PC-3 (cell line): ENCODE results near the gene RAI2. TPM values are rescaled to one million over a fixed set of nuclear protein-coding genes. Genes with fewer than 3 reads are reported as not detected.

Source experiments
- ATAC-seq: fragments of 200-7000 bp; cut with Tn5 transposase; 2 replicates; pipeline ENCODE4 v1.9.1; 2020; ENCODE audit warnings: mild to moderate bottlenecking, moderate library complexity
- BruUV-seq: library from RNA; stranded (reverse); fragments of 400-500 nt; replicated peaks from 2 replicates; lab custom pipeline; 2021; lab: Mats Ljungman, UMichigan
- CTCF ChIA-PET: fragments of 300-600 bp; sonication (Branson Sonifier 250); formaldehyde crosslinking; loops from one replicate; lab custom pipeline; 2022; ENCODE audit warnings: antibody characterized with exemption; lab: Charles Lee
- POLR2A ChIA-PET: fragments of 300-600 bp; sonication (Branson Sonifier 250); formaldehyde crosslinking; loops from one replicate; lab custom pipeline; 2022; ENCODE audit warnings: antibody characterized with exemption; ENCODE audit not compliant: unreplicated experiment; lab: Charles Lee
- DNase-seq: peaks from one replicate; pipeline ENCODE4 v3.0.0-alpha.2; 2015
- H2AFZ ChIP-seq: fragments of 300-600 bp; sonication (generic); 2 replicates; pipeline ENCODE4 v1.6.0; 2016; ENCODE audit warnings: antibody characterized with exemption, low read length
- H3F3A ChIP-seq: fragments of 300-600 bp; sonication (generic); one replicate; pipeline ENCODE4 v1.6.0; 2017; ENCODE audit warnings: antibody characterized with exemption, low read length, control low read depth, mild to moderate bottlenecking; ENCODE audit not compliant: unreplicated experiment
- H3K27ac ChIP-seq: fragments of 300-600 bp; sonication (generic); 2 replicates; pipeline ENCODE4 v1.5.1; 2016; ENCODE audit warnings: mild to moderate bottlenecking, low read length
- H3K27me3 ChIP-seq: fragments of 300-600 bp; sonication (generic); 2 replicates; pipeline ENCODE4 v1.6.1; 2016; ENCODE audit warnings: low read length, mixed read lengths
- H3K36me3 ChIP-seq: fragments of 300-600 bp; sonication (generic); 2 replicates; pipeline ENCODE4 v1.6.1; 2016; ENCODE audit warnings: low read depth, mixed run types, low read length, mixed read lengths
- H3K4me1 ChIP-seq: fragments of 300-600 bp; sonication (generic); 2 replicates; pipeline ENCODE4 v1.5.1; 2016; ENCODE audit warnings: low read length; ENCODE audit not compliant: insufficient read depth
- H3K4me2 ChIP-seq: fragments of 300-600 bp; sonication (generic); 2 replicates; pipeline ENCODE4 v1.6.0; 2016; ENCODE audit warnings: low read length
- H3K4me3 ChIP-seq: fragments of 300-600 bp; sonication (generic); 2 replicates; pipeline ENCODE4 v1.5.1; 2016; ENCODE audit warnings: mild to moderate bottlenecking, low read length, mixed read lengths
- H3K79me2 ChIP-seq: fragments of 300-600 bp; sonication (generic); 2 replicates; pipeline ENCODE4 v1.6.1; 2017; ENCODE audit warnings: low read length, mixed read lengths
- H3K9ac ChIP-seq: fragments of 300-600 bp; sonication (generic); 2 replicates; pipeline ENCODE4 v1.6.0; 2016; ENCODE audit warnings: mild to moderate bottlenecking, low read length
- H3K9me2 ChIP-seq: fragments of 300-600 bp; sonication (generic); replicated peaks from 2 replicates; pipeline ENCODE4 v1.6.1; 2016; ENCODE audit warnings: mixed run types, low read length, mixed read lengths
- H3K9me3 ChIP-seq: fragments of 300-600 bp; sonication (generic); 2 replicates; pipeline ENCODE4 v1.6.1; 2016; ENCODE audit warnings: low read length, mixed read lengths
- H4K20me1 ChIP-seq: fragments of 300-600 bp; sonication (generic); 2 replicates; pipeline ENCODE4 v1.6.1; 2016; ENCODE audit warnings: low read length, mixed read lengths
- CTCF ChIP-seq: fragments of 300-600 bp; sonication (generic); conservative IDR thresholded peaks from 2 replicates; pipeline ENCODE4 v1.5.1; 2017; ENCODE audit warnings: antibody characterized with exemption, low read depth, mild to moderate bottlenecking, low read length
- EZH2 ChIP-seq: fragments of 300-600 bp; sonication (generic); IDR thresholded peaks from one replicate; pipeline ENCODE4 v1.6.1; 2017; ENCODE audit warnings: antibody characterized with exemption, mild to moderate bottlenecking, low read length; ENCODE audit not compliant: unreplicated experiment
- EZH2phosphoT487 ChIP-seq: fragments of 300-600 bp; sonication (generic); IDR thresholded peaks from 2 replicates; pipeline ENCODE4 v1.6.1; 2018; ENCODE audit warnings: mild to moderate bottlenecking, antibody characterized with exemption, low read length, borderline replicate concordance
- intact Hi-C: fragments of 100-400 bp; cut with micrococcal nuclease; formaldehyde crosslinking; loops from 2 replicates; pipeline ENCODE4 v1.9.0; 2023
- total RNA-seq: library from RNA; depleted of rRNA; stranded (reverse); fragments of >200 nt; gene quantifications from 2 replicates; pipeline ENCODE4 v1.2.3, GENCODE V29; 2014

RAI2 gene
- total RNA-seq, 1 experiment from 2014 or later = 0.66 TPM

DNA sequence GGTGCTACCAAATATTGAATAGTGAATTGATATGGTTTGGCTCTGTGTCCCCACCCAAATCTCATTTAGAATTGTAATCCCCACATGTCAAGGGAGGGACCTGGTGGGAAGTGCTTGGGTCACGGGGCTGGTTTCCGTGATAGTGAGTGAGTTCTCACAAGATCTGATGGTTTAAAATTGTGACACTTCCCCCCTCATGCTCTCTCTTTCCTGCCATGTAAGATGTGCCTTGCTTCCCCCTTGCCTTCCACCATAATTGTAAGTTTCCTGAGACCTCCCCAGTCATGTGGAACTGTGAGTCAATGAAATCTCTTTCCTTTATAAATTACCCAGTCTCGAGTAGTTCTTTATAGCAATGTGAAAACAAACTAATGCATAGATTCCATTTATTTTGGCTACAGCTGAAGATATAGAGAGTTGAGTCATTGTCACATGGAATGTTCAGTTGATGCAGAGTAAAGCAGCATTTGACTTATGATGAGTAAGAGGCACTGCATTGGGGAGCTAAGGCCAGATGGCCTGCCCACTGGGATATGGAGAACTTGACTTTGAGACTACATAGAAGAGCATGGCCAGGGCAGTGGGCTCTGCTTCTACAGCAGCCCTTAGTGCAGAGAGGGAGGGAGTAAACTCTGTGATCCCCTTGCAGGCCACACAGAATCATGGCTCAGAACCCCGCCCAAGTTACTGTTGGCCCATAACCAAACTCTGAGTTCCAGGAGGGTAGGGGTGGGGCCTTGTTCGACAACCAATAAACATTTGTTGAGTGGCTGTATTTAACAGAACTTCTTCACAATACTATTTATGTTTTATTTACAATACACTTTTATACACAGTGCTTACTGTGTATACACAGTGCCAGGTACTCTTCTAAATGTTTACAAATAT lies 34.2 kb downstream of the RAI2 start:
- Histone ChIP-seq H3K27me3 (no peaks in the 10 kb centered on the region), H3K36me3 (no peaks in the 10 kb centered on the region), H3K27ac (no peak overlapping the region), H3K79me2 (no peaks in the 10 kb centered on the region), H3K4me1 (no peaks in the 10 kb centered on the region), H3K4me2 (no peak overlapping the region), H2AFZ (no peak overlapping the region), H4K20me1 (no peaks in the 10 kb centered on the region), H3K9ac (no peak overlapping the region), H3K4me3 (no peak overlapping the region), H3K9me2 (no peaks in the 10 kb centered on the region), H3F3A (no peaks in the 10 kb centered on the region), H3K9me3 (no peaks in the 10 kb centered on the region)
- intact Hi-C loops = no loop called here
- DNase-seq (peak; percentile 34), ATAC-seq (peak; percentile 49)
- CTCF ChIA-PET = no interaction called here
- POLR2A ChIA-PET = no interaction called here
- no TSS peak for BruUV-seq
- TF ChIP-seq EZH2 (no peak), CTCF (no peak)

DNA sequence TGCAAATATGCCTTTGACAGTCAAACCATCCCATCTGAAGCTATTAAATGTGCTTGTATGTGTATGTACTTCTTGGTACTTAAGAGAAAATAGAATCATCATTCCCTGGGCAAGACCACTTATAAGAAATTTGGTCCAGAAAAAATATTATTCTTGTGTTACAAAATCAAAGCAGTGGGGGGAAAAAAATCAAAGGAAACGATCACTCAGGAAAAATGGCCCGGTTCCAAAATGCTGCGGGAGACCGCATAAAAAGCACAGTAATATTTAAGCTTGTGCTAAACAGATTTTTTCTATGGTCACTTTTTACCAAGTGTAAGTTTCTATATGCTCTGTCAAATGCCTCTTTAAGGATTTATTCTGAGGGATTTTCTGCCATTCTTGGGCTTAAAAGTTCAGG lies 36.1 kb downstream of the RAI2 start:
- H4K20me1 ChIP-seq = no peaks in the 10 kb centered on the region
- H3K9ac ChIP-seq = no peak overlapping the region
- no peaks in the 10 kb centered on the region for H3K36me3 ChIP-seq
- H3K9me3 ChIP-seq = no peaks in the 10 kb centered on the region
- intact Hi-C loops = no loop called here
- no peak overlapping the region for H3K4me2 ChIP-seq
- H3K79me2 ChIP-seq = no peaks in the 10 kb centered on the region
- no peak for ATAC-seq
- no peaks in the 10 kb centered on the region for H3K27me3 ChIP-seq
- H3K27ac ChIP-seq = no peak overlapping the region
- no peak overlapping the region for H3K4me3 ChIP-seq
- ChIA-PET POLR2A (no interaction called here), CTCF (no interaction called here)
- BruUV-seq = no TSS peak
- no peak for DNase-seq
- TF ChIP-seq EZH2 (no peak), EZH2phosphoT487 (no peak), CTCF (no peak)
- no peaks in the 10 kb centered on the region for H3K9me2 ChIP-seq
- H2AFZ ChIP-seq = no peak overlapping the region
- no peaks in the 10 kb centered on the region for H3F3A ChIP-seq
- no peaks in the 10 kb centered on the region for H3K4me1 ChIP-seq

GRCh38 chrX:17822351-17822750 lies 38.7 kb downstream of the RAI2 start:
- no peaks in the 10 kb centered on the region for H3K27me3 ChIP-seq
- no peak overlapping the region for H3K4me2 ChIP-seq
- intact Hi-C loops = no loop called here
- TF ChIP-seq EZH2phosphoT487 = no peak
- TF ChIP-seq EZH2 = no peak
- TF ChIP-seq CTCF = no peak
- H3K9ac ChIP-seq = no peak overlapping the region
- H3K36me3 ChIP-seq = no peaks in the 10 kb centered on the region
- H3K4me1 ChIP-seq = no peaks in the 10 kb centered on the region
- DNase-seq = no peak
- no peaks in the 10 kb centered on the region for H3K9me3 ChIP-seq
- no peak for ATAC-seq
- H3K9me2 ChIP-seq = no peaks in the 10 kb centered on the region
- H3K4me3 ChIP-seq = no peak overlapping the region
- H3K79me2 ChIP-seq = no peaks in the 10 kb centered on the region
- no peak overlapping the region for H2AFZ ChIP-seq
- BruUV-seq = no TSS peak
- H3K27ac ChIP-seq = no peak overlapping the region
- CTCF ChIA-PET = no interaction called here
- POLR2A ChIA-PET = no interaction called here
- no peaks in the 10 kb centered on the region for H4K20me1 ChIP-seq
- H3F3A ChIP-seq = no peaks in the 10 kb centered on the region
